ENCODE results near the gene ARSA. TPM values are rescaled to one million over a fixed set of nuclear protein-coding genes. Genes with fewer than 3 reads are reported as not detected.
A peak's percentile ranks its signal among the peaks of the same experiment; 100 is the strongest.

Gene ARSA
- total and polyA plus RNA-seq, 12 donors, result 5.5 to 168 (median 67.5) TPM

DNA sequence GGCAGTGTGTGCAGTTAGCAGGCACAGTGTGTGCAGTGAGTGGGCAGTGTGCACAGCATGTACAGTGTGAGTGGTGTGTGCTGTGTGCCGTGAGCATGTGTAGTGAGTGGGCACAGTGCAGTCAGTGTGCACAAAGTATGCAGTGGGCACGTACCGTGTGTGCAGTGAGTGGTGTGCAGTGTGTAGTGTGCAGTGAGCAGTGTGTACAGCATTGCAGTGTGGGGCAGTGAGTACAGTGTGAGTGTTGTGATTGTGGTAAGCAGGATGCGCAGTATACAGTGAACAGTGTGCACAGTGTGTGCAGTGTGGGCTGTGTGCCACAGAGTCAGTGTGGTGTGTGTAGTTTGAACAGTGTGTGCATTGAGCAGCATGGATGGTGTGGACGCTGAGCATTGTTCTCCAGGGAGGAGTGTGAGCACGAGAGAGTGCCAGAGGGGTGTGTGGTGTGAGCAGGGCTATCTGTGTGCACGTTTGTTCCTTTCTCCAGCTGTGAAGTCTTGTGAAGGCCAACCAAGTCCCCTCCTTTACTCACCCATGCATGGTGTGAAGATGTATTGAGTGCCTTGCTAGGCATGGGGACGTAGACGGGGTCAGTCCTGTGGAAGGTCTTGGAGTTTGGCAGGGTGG, 47.7 kb upstream of the ARSA start:
- intact Hi-C loops (cut with DNase I), result no loop called here
- Histone ChIP-seq H3K4me3 (peak overlapping the region in 1 of 4 donors; percentile 52), H3K36me3 (replicated peaks in 1 of 2) (no peaks in the 10 kb centered on the region), H3K27me3 (peaks cover 9% of the 10 kb centered on the region), H3K9me3 (replicated peaks in 1 of 3) (no peaks in the 10 kb centered on the region), H3K27ac (peak overlapping the region in 1 of 5 donors; percentile 5), H3K4me1 (replicated peaks in 1 of 2) (peaks cover 0 to 6% of the 10 kb centered on the region in 2 donors)
- DNase-seq, result peak in 1 of 7 donors; percentile 41
- TF ChIP-seq POLR2A (IDR thresholded peaks at IDR 0.05), result no peak
- TF ChIP-seq, protein P1, sequence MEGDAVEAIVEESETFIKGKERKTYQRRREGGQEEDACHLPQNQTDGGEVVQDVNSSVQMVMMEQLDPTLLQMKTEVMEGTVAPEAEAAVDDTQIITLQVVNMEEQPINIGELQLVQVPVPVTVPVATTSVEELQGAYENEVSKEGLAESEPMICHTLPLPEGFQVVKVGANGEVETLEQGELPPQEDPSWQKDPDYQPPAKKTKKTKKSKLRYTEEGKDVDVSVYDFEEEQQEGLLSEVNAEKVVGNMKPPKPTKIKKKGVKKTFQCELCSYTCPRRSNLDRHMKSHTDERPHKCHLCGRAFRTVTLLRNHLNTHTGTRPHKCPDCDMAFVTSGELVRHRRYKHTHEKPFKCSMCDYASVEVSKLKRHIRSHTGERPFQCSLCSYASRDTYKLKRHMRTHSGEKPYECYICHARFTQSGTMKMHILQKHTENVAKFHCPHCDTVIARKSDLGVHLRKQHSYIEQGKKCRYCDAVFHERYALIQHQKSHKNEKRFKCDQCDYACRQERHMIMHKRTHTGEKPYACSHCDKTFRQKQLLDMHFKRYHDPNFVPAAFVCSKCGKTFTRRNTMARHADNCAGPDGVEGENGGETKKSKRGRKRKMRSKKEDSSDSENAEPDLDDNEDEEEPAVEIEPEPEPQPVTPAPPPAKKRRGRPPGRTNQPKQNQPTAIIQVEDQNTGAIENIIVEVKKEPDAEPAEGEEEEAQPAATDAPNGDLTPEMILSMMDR (IDR thresholded peaks at IDR 0.05), result no peak
- WGBS, 4 donors, result 69 to 78% (median 75%) methylated on average over 9 of the region's 9 CpGs

DNA sequence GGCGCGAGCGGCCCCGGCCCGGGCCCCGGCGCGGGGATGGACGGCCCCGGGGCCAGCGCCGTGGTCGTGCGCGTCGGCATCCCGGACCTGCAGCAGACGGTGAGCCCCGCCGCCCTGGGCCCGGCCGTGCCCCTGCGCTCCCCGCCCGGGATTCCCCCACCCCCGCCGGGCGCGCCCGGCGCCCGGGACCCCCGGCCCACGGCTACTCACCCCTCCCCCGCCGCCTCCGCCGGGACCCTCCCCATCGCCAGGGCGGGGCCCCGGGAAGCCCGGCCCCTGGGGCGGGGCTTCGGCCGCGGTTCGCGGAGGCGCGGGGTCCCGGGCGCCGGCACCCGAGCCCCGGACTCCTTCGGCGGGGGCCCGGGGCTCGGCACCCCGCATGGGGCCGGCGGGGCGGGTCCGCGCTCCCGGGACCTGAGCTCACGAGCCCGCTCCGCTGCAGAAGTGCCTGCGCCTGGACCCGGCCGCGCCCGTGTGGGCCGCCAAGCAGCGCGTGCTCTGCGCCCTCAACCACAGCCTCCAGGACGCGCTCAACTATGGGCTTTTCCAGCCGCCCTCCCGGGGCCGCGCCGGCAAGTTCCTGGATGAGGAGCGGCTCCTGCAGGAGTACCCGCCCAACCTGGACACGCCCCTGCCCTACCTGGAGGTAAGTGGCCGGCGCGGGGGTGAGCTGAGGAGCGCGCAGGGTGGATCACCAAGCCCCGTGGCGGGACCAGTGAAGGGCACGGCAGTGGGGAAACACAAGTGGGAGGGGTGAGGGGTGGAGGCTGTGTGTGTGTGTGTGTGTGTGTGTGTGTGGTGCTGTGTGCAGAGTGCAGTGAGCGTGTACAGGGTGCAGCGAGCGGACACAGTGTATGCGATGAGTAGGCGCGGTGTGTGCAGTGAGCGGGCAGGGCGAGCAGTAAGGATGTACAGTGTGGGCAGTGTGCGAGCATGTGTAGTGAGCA, 46.9 kb upstream of the ARSA start:
- H3K27ac ChIP-seq, result peak overlapping the region in 1 of 5 donors; percentile 5
- intact Hi-C loops (cut with DNase I), result no loop called here
- H3K4me1 ChIP-seq (replicated peaks in 1 of 2), result peaks cover 0 to 6% of the 10 kb centered on the region in 2 donors
- peak in 1 of 7 donors; percentile 41 for DNase-seq
- no peaks in the 10 kb centered on the region for H3K36me3 ChIP-seq (replicated peaks in 1 of 2)
- peak overlapping the region in 1 of 4 donors; percentile 52 for H3K4me3 ChIP-seq
- TF ChIP-seq POLR2A (IDR thresholded peaks at IDR 0.05), result no peak
- TF ChIP-seq, protein P1 (IDR thresholded peaks at IDR 0.05), result no peak
- peaks cover 9% of the 10 kb centered on the region for H3K27me3 ChIP-seq
- H3K9me3 ChIP-seq (replicated peaks in 1 of 3), result no peaks in the 10 kb centered on the region
- WGBS, 4 donors, result 6 to 32% (median 13%) methylated on average over 15 to 102 of the region's 105 CpGs

- intact Hi-C loops (cut with DNase I), result no loop called here
- Histone ChIP-seq H3K27me3 (peaks cover 9% of the 10 kb centered on the region), H3K27ac (peak overlapping the region in 1 of 5 donors; percentile 79), H3K36me3 (replicated peaks in 1 of 2) (no peaks in the 10 kb centered on the region), H3K4me1 (replicated peaks in 1 of 2) (peaks cover 0 to 6% of the 10 kb centered on the region in 2 donors), H3K4me3 (peak overlapping the region in 1 of 4 donors; percentile 47), H3K9me3 (replicated peaks in 1 of 3) (no peaks in the 10 kb centered on the region)
- TF ChIP-seq POLR2A (IDR thresholded peaks at IDR 0.05), result no peak
- TF ChIP-seq, protein P1 (IDR thresholded peaks at IDR 0.05), result no peak
- WGBS, 4 donors, result 0 to 7% (median 2%) methylated on average over 1 to 33 of the region's 43 CpGs
- no peak for DNase-seq
Observed at GRCh38 chr22:50674130-50674500, 46.2 kb upstream of the ARSA start.
